Measurements from ENCODE around the gene RASAL1.

RASAL1 gene

GRCh38 chr12:113116875-113117274, 18.7 kb downstream of the RASAL1 start:
- no peak for DNase-seq (ENCODE audit: low read depth)

DNA sequence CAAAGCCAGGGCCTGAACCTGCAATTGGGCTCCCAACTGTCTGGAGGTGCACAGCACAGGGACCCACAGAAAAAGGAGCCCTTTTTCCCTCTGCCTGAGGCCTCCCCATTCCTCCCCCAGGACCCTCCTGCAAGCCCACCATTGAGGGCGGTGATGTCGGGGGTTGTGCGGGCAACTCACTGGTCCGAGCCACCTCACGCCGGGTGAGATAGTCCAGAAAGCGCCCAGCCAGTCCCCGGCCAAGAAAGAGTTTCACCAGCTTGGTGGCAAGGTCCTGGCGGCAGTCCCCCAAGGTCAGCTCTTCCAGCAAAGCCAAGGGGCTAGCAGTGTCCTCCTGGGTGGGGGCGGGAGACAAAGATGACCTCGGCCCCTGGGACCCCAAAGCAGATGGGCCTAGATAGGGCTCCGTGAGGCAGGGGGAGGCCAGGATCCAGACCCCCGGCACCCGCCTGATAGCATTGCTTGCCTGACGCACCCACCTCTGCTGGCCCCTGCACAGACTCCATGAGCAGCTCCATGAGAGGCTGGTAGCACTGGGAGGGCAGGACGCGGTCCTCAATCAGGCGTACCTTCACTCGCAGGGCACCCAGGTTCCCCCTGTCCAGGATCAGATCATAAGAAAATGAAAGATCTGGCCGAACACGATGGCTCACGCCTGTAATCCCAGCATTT, 20.0 kb downstream of the RASAL1 start:
- no peak for DNase-seq (ENCODE audit: low read depth)

- DNase-seq (ENCODE audit: low read depth) = no peak
Measured at GRCh38 chr12:113114447-113115178, 20.9 kb downstream of the RASAL1 start.

- DNase-seq (ENCODE audit: low read depth) = no peak
Measured at GRCh38 chr12:113113397-113113796, 22.2 kb downstream of the RASAL1 start.

DNA sequence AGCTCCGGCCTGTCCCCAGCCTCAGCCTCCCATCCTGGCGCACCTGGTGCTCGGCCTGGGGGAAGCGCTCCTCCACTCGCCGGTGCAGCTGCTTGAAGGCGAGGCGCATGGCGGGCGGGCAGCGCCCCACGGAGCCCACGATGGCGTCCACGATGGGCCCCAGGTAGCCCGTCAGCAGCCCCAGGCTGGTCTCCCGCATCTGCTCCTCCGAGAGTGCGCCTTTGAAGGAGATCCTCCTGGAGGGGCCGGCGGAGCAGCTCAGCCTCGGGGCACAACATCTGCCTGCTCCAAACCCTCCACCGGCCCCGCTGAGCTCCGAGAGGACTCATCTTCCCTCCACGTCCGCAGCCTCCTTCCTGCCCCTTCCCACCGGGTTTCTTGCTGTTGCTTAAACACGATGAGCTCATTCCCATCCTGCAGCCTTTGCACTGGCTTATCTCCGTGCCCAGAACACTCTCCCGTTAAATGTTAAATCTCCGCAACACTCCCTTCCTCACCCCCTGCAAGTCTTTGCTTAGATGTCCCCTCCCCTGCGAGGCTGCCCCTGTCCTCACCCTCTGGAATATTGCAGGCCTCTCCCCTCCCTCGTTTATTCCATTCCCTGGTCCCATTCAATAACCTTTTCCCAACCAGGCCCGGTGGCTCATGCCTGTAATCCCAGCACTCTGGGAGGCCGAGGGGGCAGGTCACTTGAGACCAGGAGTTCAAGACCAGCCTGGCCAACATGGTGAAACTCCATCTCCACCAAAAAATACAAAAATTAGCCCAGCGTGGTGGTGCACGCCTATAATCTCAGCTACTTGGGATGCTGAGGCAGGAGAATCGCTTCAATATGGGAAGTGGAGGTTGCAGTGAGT, 23.3 kb downstream of the RASAL1 start:
- DNase-seq (ENCODE audit: low read depth) = no peak

- DNase-seq (ENCODE audit: low read depth) = no peak
Measured at GRCh38 chr12:113111247-113111646, 24.3 kb downstream of the RASAL1 start.

GRCh38 chr12:113109872-113110599, 25.5 kb downstream of the RASAL1 start:
- no peak for DNase-seq (ENCODE audit: low read depth)

DNA sequence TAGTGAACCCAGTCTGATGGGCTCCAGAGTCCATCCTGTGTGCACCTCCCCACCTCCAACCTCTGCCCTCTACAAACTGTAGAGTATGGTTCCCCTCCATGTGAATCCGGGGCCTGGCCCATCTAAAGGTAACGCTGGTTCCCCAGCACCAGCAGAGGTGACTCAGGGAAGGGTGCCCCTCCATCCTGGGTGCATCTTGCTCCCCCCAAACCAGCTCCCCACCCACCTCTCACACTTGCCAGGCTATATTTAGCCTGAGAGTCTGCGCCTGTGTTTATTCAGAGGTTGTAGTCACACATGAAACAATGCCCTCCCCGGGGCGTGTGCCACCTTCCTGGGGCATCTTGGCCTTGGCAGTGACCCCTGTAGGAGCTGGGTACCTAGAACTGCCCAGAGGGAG, 26.2 kb downstream of the RASAL1 start:
- DNase-seq (ENCODE audit: low read depth) = no peak

DNA sequence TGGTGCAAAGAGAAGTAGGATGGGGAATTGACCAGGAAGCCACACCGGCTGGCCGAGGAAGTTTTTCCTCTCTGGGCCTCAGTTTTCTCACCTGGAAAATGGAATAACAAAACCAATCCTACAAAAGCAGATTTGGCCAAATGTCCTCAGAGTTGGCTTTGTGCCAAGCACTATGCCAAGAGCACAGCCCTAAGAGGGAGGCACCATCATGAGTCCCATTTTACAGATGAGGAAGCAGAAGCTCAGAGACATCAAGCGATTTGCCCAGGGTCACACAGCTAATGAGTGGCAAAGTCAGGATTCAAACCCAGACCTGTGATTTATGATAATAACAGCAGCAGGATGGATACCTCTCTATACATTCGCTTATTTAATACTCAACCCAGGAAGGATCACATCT, 27.3 kb downstream of the RASAL1 start:
- no peak for DNase-seq (ENCODE audit: low read depth)

GRCh38 chr12:113106361-113106760, 29.2 kb downstream of the RASAL1 start:
- no peak for DNase-seq (ENCODE audit: low read depth)

DNA sequence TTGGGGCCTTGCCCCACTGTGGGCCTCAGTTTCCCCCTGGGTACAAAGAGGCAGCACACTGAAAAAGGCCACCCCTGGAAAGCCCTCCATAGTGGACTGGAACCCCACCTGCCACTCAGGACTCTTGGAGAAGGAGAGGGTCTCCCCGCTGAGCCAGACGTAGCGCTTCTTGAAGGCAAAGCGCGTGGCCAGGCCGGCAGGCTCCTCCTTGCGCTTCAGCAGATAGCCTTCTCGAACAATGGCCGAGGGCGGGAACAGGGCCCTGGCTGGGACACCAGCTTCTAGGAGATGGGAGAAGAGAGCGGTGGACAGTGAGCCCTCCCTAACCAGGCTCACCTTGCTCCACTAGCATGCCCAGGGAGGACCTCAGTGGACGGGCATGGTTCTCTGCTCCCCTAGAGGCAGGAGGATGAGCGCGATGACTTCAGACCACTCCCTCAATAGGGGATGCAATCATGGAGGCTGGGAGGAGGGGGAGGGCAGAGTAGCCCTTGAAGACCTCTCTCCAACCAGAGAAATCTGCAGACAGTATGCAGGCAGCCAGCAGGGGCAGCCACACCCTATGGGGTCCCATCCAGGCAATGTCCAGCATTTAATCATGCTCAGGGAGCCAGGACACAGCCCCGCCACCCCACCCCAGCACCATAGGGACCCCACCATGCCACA, 29.8 kb downstream of the RASAL1 start:
- no peak for DNase-seq (ENCODE audit: low read depth)

DNA sequence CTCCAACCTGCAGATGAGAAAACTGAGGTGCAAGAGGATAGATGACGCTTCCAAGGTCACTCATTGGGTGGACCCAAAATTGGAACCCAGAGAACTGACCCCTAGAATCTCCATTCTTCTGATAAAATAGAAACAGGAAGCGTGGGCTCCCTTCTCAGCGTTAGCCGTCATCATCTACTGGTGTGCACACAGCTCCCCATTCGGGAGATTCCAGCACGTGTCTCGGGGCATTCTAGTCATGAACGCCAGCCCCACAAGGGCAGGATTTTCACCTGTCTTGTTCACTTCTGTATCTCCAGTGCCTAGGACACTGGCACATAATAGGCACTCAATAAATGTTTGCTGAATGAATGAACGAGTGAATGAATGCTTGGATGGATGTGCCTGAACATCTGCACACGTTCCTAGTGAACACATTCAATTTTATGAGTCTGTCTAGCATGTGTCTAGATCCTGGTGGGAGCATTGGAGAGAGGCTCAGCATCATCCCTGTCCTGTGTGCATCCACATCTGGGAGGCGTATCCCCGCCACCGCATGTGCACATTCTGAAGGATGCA, 30.5 kb downstream of the RASAL1 start:
- DNase-seq (ENCODE audit: low read depth) = no peak

DNA sequence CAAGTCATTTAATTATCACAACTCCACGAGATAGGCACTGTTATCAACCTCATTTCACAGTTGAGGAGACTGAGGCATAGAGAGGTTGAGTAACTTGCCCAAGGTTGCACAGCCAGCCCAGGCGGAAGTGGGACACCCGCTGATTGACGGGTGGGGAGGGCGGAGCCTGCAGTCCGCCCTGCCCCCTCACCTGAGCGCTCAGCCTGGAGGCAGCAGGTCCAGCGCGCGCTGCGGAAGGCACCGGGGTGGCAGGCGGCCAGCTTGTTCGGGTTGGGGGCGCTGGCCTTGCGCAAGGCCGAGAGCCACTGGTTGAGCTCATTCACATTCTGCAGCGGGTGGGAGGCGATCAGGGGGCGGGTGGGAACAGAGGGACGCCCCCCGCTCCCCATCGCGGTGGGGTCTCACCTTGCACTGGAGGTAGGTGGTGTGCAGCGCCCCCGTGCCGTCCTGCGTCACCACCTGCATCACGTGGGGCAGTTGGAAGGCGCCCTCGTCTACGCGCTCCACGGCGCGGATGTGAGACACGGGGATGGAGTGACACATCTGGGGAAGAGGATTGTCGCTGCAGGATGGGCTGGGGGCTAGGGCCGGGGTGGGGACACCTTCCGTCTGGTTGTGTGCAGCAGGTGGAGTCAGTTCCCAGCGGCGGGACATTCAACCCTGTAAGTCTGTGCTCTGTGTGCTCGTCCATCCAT, 31.7 kb downstream of the RASAL1 start:
- DNase-seq (ENCODE audit: low read depth) = peak; percentile 42

- no peak for DNase-seq (ENCODE audit: low read depth)
Measured at GRCh38 chr12:113102811-113103210, 32.8 kb downstream of the RASAL1 start.

DNA sequence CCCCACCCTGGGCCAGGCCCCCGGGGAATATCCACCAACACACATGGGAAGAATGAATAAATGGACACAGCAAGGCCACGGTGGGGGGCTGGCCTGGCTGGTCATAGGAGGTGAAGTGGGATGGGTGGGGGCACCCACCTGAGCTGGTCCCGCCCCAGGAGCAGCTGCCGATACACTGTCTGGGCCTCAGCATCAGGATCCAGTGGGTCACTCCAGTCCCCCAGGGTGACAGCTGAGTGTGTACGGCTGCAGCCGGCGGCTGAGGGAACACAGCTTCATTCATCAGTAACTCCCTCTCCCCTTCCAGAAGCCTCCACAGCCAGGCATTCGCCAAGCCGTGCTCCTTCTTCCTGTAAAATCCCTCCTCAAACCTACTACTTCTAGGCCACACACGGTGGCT, 33.8 kb downstream of the RASAL1 start:
- no peak for DNase-seq (ENCODE audit: low read depth)

GRCh38 chr12:113099764-113100163, 35.8 kb downstream of the RASAL1 start:
- DNase-seq (ENCODE audit: low read depth) = no peak

DNA sequence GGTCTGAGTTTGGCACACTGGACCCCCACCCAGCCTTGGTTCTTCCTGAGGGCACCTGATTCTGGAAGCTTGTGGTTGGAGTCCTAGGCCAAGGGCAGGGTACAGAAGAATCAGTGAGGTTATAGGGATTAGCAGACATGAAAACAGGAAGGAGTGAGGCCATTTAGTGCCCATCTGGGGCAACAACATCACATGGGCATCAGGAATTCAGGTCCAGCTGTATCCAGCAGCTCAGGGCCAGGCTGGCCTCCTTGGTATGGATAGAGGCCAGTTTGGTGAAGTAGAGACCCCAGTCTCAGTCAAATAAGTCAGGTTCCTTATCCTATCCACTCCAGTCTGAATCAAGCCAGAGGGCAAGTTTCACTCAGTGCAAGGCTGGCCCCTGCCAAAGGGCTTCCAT, 36.2 kb downstream of the RASAL1 start:
- no peak for DNase-seq (ENCODE audit: low read depth)

- peak; percentile 35 for DNase-seq (ENCODE audit: low read depth)
Measured at GRCh38 chr12:113098441-113099028, 37.0 kb downstream of the RASAL1 start.

- DNase-seq (ENCODE audit: low read depth) = no peak
Measured at GRCh38 chr12:113097716-113098440, 37.7 kb downstream of the RASAL1 start.

All from T-helper 22 cell (primary cell).